Measurements from ENCODE around the gene LRRFIP1.

The LRRFIP1 gene

DNA sequence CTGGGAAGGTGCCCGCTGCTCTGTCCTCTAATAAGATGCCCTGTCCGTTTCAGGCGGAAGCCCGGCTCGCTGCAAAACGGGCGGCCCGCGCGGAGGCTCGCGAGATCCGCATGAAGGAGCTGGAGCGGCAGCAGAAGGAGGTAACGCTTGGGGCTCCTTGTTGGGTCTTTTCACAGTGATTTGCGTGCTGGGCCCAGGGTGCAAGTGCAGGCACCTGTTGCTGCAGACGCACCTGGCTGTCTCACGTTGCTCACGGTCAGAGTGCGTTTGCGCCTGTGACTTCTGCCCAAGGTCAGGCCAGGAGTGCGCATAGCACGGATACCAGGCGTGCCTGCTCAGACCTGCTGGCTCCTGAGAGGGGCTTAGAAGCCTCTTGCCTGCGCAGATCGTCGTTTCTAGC is 81.1 kb downstream of the LRRFIP1 start:
- no peak for DNase-seq

DNA sequence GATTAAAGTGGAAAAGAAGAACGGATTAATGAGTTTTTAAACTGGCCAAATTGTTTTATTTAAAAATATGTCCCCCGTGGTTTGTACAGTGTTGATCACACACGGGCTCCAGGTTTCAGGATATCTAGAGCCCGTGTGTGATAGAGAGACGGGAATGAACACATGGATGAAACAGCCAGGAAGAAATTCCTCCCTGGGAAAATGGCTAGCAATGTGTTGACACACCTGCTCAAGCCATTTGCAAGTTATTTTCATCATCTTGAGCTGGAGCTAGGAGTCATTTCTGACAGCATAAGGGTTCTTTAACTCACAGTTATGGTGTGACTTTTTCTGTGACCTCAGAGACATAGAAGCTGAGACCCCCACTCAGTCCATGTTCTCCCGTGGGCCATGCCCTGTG is 81.6 kb downstream of the LRRFIP1 start:
- no peak for DNase-seq

DNA sequence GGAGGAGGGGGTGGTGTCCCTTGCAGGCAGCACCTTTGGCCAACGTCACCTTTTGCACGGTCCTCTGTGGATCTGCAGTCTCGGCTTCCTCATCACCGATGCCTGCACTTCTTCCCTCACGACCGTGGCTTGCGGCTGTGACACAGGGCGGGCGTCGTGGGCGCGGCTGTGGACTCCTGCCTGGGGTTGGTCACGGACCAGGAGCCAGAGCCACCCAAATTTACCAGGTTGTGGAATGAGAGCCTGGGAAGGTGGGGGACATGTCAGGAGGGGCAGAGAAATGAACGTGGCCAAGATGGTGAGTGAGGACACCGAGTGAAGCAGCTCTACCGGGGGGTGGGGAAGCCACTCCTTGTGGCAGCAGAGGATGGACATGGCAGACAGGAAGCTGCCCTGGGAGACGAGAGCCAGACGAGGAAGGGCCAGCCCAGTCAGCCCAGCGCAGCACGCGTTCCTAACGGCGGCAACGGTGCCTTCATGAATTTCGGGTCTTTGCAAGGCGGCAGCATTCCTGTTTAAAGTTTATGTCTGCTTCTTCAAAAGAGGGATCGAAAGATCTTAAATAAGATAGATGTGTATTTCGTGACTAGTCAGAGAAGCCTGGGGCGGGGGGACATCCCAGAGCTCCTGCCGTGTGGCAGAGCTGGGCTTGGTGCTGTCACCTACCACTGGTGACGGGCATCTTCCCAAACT is 84.2 kb downstream of the LRRFIP1 start:
- DNase-seq, result no peak

- DNase-seq, result no peak
Observed at GRCh38 chr2:237712477-237713377, 85.3 kb downstream of the LRRFIP1 start.

DNA sequence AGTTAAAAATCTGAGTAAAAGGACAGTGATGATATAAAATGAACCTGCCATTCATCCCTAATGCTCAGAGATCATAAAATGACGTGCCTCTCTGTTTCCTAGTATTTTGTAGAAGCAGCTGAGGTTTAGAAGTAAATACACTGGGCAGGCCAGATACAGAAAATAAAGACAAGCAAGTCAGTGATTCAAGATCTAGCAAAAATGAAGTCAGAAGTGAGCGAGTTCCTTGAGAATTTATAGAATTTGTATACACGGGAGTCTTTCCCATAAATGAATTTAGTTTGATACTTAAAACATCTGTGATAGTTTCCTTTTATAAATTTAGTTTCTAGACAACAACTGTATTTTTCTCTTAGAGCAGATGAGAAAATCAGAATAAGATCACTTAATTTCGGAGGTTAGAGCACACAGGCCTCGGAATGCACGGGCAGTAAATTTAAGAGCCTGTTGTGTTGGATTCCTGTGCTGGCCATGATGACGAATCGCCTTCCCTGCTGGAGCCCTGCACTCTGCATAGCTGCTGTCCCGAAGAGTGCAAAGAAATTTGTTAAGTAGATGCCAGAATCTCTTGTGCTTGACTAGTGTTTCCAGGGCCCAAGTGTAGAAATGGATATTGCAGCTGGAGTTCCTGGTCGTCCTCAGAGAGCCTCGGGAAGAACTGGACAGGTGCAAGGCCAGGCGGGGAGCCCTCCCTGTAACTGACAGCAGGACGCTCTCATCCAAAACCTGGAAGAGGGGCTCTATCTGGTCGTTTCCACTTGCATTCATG is 87.5 kb downstream of the LRRFIP1 start:
- DNase-seq, result no peak

DNA sequence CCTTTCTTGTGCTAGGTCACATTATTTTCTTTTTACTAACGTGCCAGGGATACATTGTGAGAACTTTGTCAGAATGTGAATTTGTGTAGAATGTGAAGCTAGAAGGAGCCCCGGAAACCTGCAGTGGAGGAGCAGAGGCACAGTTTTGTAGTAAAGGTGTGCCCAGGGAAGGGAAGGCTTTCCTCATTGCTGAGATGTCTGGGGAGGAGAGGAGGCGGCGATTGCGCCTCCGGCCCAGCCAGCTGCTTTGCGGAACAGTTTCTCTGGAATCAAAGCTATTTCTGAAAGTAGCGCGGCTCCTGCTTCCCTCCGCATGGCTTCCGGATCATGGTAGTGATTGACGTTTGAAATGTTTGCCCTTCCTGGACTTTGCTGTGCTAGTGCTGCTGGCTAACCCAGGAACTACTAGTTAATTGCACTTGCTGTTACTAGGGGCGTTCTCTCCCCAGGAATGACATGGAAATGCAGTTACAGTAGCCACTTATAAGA is 88.1 kb downstream of the LRRFIP1 start:
- no peak for DNase-seq

DNA sequence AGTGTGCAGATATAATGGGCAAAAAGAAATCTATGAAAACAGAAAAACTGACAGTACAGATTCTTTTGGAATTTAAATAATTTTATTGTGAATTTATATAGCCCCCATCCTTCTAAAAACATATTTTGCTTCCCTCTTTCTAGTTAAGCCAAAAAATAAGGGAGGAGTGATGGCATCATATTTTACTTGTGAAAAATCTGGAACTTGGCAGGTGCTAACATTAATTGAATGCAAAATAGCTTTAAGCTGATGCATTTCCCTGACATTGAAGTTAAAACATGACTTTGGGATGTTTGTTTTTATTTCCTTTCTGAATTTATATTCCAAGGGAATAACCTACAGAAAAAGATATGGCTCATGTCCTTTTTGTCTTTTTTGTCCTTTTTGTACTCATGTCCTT is 88.6 kb downstream of the LRRFIP1 start:
- DNase-seq, result no peak

- DNase-seq, result no peak
Observed at GRCh38 chr2:237717366-237718276, 90.2 kb downstream of the LRRFIP1 start.

DNA sequence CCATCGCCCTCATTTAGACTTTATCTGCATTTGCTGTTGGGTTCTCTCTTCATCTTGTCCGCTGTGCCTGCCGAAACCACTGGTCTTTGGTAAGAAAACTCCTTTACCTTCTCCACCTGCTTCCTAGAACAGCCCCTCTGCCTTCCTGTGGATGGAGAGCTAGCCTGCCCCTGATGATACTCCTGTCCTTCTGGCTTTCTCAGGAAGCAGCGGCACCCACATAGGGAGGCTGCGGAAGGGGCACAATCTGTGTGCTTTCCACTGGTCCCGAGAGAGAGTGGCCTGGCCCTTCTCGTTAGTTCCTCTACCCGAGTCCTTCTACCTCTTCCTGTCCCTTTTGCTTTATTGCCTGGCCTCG is 90.9 kb downstream of the LRRFIP1 start:
- DNase-seq, result no peak

GRCh38 chr2:237720444-237720843 is 93.1 kb downstream of the LRRFIP1 start:
- no peak for DNase-seq

DNA sequence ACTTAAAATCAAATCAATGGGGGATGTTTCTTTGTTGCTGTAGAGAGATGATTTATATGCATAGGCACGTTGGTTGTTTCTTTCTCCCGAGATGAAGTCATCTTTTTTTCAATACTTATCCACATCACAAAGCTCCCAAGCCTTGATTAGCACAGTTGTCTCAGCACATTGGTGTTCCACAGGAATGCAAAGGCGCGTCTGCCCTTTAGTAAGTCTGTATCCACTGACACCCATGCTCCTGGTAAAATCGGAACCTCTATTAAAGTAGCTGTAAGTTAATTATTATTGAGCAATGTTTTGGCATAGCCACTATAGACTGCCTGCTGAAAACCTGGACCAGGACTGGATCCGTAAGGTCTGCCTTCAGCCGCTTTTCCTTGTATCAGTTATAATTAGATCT is 93.6 kb downstream of the LRRFIP1 start:
- DNase-seq, result no peak

DNA sequence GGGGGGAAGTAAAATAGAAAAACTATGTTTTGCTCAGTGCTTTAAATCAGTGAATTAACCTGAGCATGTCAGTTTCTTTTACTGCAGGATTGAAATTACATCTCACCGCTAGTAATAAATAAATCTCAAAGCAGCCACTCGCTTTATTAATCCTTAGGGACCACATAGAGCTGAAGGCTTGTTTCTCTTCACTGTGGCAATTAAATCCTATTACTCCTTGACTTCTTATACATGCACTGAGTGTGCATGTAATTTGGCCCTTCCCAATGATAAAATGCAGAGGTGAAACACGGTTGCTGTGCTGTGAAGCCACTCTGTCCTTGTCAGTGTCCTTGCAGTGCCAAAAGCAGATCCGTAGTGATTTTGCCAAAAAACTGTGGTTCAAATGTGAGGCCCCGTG is 94.1 kb downstream of the LRRFIP1 start:
- no peak for DNase-seq

DNA sequence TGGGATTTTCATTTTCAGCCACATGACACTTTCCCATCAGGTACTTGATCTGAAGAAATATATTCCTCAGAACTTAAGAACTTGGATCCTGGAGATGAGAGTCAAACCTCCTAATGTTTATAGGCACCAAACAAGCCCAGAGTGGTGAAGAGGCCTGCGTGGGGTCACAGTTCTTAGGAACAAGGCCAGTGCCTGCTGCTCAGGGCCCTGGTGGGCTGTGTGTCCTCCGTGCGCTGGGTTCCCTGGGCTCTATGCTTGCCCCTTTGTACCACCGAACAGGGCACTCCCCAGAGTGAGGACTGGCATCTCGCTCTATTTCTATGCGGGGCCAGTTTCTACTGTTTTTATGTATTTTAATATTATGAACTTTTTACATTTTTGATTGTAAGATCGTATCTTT is 95.2 kb downstream of the LRRFIP1 start:
- DNase-seq, result no peak

- DNase-seq, result no peak
Observed at GRCh38 chr2:237723023-237723422, 95.6 kb downstream of the LRRFIP1 start.

GRCh38 chr2:237723602-237724001 is 96.2 kb downstream of the LRRFIP1 start:
- peak; percentile 76 for DNase-seq

- DNase-seq, result no peak
Observed at GRCh38 chr2:237724811-237725478, 97.6 kb downstream of the LRRFIP1 start.

GRCh38 chr2:237725661-237726060 is 98.3 kb downstream of the LRRFIP1 start:
- no peak for DNase-seq

GRCh38 chr2:237726401-237726830 is 99.0 kb downstream of the LRRFIP1 start:
- DNase-seq, result peak; percentile 87

DNA sequence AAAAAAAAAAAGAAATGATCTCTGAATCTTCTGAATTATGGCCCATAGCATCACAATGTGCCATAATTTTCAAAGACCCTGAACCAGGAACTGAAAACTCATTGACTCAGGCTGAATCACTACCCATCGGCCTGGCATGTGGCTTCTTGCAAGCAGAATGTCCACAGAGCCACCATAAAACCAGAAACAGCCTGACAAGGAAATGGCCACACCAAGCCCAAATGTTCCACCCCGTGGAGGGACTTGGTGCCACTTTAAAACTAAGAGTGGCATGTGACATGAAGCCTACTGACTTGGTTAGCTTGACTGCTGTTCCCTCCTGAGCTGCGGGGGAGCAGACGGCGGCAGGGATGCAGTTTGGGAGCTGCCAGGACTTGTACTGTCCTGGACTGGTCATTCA is 100.0 kb downstream of the LRRFIP1 start:
- DNase-seq, result no peak

DNA sequence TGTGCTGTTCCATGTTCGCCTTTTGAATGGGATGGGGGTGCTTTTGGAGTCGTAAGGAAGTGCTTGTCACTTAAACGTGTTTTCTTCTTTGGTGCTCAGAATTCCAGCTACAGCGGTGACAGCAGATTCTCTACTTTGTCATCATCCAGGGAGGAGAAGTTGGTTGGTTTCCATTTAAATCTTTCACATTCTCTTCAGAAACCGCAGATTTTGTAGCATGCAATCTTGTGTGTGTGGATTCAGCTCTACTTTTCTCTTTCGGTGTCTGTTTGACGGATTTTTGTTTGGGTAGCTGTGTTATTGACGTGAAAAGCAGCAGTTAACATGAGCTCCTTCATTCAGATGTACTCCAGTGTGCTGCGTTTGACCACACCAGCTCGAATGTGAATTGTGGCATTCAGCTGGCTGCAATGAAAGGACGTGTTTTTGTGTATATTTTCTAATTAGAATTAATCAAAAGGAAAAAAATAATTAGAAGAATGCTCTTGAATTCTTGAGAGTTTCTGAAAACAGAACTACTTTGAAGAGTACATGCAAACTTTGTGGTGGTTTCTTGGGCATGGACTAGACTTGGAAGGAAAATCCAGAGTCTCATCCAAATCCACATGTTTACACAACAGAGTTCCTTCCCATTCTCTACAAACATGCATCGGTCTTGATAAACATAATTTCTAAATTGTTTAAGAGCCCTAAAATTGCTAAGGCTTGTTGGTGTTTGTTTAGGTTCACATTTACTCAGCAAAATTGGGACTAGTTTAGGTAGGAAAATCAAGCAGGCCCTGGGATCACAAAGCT is 102.5 kb downstream of the LRRFIP1 start:
- DNase-seq, result no peak

DNA sequence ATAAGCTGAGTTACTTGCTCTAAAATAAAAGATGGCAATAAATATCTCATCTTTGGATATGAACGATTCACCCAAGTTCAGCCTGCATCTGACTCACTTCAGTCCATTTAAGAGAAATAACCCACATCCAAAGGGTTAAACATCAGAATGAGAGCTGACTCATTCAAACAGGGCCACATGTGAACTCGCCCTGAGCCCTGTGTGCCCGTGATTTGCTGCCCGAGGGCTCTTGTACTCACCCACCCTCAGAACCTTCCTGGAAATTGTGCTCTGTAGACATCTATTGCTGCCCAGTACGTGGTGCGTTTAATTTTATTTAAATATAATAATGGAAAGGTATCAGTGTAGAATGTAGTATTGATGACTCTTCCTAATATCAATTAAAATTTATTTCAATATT is 104.3 kb downstream of the LRRFIP1 start:
- no peak for DNase-seq

All from NCI-H2171 (cell line).